GM18502 (cell line): ENCODE results near the gene INTS11.

ENCODE experiments used
- ATAC-seq: cut with Tn5 transposase; IDR thresholded peaks from one replicate; pipeline ENCODE4 v1.9.1; 2021; ENCODE audit warnings: mild to moderate bottlenecking; ENCODE audit not compliant: unreplicated experiment, poor library complexity

INTS11 gene

DNA sequence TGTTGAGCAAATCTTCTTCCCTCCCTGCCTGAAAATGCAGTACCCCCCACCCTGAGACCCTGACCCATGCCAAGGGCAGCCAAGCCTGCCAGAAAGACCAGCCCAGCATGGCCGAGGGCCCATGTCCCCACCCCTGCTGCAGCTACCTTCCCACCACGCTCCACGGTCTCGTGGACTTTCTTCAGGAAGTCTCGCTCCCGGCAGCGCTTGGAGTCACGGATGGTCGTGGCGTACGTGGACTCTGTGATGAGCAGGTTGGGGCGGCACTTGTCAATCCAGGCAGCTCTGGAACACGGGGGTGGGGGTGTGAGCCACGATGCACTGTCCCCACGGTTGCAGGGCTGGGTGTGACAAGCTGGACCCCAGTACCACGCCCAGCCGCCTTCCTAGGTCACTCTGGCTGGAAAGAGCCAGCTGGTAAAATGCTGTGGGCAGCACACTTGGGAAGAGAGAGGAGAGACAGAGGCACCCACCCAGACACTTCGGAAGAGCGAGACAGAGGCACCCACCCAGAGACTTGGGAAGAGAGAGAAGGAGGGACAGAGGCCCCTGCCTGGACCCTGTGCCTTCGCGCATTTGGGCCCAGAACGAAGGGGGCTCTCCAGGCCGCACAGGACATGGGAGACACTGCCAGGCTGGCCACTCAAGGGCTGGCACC, 9.7 kb downstream of the INTS11 start:
- no peak for ATAC-seq

- ATAC-seq = no peak
Measured at GRCh38 chr1:1314237-1314586, 10.2 kb downstream of the INTS11 start.

- no peak for ATAC-seq
Measured at GRCh38 chr1:1313500-1314236, 10.8 kb downstream of the INTS11 start.

- no peak for ATAC-seq
Measured at GRCh38 chr1:1312450-1313314, 11.8 kb downstream of the INTS11 start.

- no peak for ATAC-seq
Measured at GRCh38 chr1:1311107-1312104, 13.1 kb downstream of the INTS11 start.

DNA sequence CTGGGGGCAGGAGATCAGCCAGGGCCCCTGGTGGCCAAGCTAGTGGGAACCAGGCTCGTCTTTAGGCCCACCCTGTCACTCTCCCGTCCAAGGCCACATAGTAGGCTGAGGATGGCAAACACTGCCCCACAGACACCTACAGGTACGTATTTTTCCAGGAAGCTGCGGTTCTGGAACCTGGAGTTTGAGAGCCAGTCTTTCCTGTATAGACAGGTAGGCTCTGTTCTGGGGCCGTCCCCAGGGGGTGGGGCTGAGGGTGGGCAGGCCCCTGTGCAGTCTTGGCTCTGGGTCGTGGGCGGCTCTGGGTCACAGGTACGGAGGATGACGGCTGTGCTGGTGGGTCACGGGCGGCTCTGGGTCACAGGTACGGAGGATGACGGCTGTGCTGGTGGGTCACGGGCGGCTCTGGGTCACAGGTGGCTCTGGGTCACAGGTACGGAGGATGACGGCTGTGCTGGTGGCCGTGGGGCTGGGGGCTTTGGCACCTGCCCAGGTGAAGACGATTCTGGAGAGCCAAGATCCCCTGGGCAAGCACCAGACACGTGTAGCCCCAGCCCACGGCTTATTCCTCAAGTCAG, 13.9 kb downstream of the INTS11 start:
- ATAC-seq = no peak

- no peak for ATAC-seq
Measured at GRCh38 chr1:1310109-1310385, 14.4 kb downstream of the INTS11 start.

- ATAC-seq = no peak
Measured at GRCh38 chr1:1309251-1310108, 15.0 kb downstream of the INTS11 start.

DNA sequence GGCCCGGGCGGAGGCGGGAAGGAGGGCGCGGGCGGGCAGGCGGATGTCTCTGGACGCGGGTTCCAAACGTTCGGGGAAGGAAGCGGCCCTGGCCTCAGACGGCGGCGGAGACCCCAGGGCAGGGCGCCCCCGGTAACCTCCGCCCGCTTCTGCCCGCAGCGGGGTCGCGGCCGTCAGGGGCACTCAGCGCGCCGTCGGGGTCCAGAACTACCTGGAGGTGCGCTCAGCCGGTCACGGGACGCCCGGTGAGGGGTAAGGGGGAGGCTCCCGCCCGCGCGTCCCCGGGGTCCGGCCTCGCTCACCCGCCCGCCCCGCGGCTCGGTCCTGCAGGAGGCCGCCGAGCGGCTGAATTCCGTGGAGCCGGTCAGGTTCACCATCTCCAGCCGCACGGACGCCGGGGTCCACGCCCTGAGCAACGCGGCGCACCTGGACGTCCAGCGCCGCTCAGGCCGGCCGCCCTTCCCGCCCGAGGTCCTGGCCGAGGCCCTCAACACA, 15.7 kb downstream of the INTS11 start:
- ATAC-seq = peak; percentile 0

- ATAC-seq = peak; percentile 59
Measured at GRCh38 chr1:1307923-1308755, 16.3 kb downstream of the INTS11 start, which contains the start of the genes ACAP3 and PUSL1. TSS of gene ACAP3 (minus strand) at chr1:1307930. CDS start at chr1:1307815, 115 bp downstream. TSS of gene PUSL1 (plus strand) at chr1:1308597. CDS start at chr1:1308644, 47 bp downstream.

GRCh38 chr1:1307261-1307922, 17.1 kb downstream of the INTS11 start:
- no peak for ATAC-seq

- no peak for ATAC-seq
Measured at GRCh38 chr1:1306661-1307260, 17.7 kb downstream of the INTS11 start.

DNA sequence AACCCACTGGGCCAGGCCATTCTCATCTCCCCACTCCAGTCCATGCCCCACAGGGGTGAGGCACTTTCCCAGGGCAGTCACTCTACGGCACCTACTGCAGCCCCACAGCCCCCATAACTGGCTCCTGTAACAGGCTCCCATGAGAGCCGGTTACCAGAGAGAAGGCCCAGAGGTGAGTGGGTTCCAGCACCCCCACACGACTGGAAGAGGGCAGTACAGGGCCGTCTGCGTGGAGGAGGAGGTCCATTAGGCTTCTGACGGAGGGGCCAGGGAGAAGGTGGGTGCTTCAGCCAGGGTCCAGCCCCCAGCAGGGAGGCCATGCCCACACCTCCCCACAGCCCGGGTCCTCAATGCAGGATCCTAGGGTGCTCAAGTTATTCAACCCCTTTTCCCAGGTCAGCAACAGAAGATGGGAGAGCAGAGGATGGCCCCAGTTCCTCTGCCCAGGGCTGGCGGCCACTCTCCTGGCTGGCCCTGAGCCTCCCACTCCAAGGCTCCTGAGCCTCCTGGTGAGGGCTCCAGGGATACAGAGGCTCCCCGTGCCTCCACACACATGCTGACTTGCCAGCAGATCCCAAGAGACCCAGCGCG, 18.3 kb downstream of the INTS11 start:
- ATAC-seq = no peak

DNA sequence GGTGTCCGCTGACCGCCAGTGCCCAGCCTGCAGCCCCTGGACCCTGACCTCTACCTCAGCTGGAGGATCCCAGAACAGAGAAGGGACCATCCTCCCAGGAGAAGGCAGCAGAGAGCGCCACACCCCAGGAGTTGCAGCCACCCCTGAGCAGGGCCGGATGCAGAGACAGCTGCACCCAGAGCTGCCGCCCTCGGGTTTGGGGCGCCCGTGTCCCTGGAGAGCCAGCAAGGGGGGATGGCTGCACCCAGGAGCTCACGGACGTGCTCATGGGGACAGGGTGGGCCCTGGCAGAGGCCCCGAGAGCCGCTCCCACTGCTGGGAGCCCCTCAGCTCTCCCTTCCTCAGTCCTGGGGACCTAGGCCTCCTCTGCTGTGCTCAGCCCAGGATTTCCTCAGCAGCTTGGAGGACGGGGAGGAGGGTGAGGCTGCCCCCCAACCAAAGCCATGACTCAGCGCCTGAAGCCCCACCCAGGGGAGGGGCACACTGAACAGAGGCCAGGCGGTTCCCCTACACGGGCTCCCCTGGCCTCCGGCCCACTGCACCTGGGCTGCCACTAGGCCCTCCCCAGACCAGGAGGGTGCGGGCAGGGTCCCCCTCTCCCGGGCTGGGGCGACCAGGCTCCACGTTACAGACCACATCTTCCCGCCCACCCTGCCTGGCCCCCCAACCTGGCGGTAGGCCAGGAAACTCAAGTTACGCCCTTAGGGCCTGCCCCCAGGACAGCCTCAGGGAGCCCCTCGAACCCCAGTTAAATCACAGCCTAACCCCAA, 19.0 kb downstream of the INTS11 start:
- peak; percentile 30 for ATAC-seq
